Epidermal melanocyte (primary cell): ENCODE data around the gene C1QC.

Experiments used
- DNase-seq: peaks from one replicate; pipeline ENCODE4 v3.0.0; 2011; ENCODE audit warnings: low spot score; ENCODE audit not compliant: insufficient read length

The C1QC gene

DNA sequence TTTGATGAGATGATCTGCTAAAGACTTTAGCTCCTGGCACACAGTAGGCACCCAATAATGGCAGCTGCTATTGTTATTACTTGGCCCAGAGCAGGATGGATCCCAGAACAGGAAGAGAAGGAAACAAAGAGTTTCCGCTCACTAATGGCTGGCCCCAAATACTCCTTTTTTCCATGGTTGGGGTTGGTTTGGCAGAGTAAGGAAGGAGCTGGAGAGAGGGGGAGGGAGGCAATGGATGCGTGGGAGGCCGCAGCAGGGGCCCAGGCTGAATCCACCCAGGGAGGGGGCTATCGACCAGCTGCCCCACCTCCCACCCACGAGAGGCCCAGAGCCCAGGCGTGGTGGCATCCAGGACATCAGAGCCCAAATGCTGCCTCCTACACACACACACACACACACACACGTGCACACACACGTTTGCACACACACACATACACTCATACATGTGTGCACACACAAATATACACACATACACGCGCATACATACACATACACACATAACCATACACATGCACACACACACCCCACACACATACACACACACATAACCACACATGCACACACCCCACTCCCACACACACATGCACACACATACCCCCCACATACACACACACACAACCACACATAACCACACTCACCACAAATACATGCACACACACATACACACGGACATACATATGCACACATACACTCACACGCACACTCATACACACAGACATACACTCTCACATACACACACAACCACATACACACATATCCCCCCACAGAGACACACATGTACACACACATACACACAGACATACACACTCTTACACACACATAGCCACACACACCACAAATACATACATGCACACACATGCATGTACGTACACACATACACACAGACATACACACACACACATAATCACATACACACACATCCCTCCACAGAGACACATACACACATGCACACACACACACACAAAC is 34.8 kb downstream of the C1QC start:
- DNase-seq = no peak

DNA sequence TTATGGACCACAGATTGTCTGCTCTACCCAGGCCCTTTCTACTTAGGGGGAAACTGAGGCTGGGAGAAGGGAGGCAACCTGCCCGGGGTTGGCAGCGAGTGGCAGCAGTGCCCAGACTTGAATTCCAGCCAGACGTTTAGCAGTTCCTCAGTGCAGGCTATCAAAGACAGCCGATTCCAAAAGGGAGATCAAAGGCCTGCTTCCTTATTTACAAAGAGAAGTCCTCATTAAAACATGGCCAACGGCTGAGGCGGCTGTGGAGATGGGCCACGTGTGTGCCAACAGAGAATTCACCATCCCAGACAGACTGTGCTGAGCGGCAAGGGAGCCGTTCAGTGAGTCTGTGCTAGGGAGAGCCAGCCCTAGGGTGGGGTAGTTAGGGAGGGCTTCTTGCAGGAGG is 37.3 kb downstream of the C1QC start:
- no peak for DNase-seq

DNA sequence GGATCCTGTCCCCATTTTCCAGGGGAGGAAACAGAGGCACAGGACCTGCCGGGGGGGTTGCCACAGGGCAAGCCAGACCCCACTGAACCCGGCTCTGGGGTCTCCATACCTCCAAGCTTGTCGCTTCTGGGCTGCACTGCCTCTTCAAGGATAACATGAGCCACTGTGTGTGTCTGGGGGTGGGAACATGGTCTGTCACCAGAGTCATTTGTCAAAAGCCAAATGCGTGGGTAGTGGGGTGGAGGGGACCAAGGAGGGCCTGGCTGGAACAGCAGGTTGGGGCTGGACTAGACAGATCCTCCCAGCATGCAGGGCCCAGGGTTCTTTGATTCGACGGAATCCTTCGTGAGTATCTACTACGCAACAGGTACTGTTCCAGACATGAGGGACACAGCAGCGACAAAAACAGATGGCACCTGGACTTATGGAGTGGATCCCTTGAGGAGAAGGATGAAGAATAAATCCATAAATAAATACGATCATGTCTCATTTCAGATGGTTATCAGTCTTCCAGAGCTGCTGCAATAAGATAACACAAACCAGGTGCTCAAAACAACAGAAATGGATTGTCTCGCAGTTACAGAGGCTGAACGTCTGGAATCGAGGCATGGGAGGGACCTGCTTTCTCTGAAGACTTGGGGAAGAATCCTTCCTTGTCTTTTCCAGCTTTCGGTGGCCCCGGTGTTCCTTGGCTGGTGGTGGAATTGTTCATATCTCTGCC is 38.3 kb downstream of the C1QC start:
- DNase-seq = no peak

DNA sequence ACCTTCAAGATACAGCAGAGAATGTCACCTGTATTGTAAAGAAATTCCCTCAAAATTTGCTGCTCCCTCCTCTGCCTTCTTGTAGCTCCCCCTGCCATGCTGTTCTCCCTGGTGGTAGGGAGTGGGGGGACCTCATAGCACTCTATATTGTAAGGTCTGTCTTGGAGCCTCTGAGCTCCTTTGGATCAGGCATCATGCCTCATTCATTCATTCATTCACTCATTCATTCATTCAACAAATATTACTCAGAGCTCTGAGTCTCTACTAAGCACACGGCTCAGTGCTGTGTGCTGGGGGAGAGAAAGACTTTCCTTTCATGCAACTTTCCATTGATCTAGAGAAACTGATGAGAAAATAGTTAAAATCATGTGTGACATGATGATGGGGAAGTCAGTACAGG is 40.1 kb downstream of the C1QC start:
- no peak for DNase-seq

DNA sequence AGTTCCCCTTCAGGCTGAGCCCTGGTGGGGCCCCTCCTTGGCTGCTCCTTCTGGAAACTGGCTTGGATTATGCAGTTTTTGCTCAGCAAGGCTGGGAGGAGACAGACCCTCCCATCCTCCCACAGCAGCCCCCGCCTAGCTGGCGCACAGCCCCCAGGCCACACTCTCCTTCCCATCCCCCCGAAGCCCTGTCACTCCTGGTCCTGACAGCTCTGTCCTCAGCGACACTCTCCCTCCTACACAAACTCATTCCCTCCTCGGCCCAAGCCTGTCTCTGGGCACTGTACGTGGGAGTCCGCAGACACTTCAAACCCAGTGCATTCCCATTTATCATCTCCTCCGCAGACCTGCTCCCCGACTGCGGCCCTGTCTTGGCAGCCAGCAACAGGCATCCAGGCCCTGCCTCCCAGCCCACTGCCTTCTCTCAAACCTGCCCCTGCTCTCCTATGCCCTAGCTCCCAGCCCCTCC is 42.2 kb downstream of the C1QC start:
- no peak for DNase-seq

DNA sequence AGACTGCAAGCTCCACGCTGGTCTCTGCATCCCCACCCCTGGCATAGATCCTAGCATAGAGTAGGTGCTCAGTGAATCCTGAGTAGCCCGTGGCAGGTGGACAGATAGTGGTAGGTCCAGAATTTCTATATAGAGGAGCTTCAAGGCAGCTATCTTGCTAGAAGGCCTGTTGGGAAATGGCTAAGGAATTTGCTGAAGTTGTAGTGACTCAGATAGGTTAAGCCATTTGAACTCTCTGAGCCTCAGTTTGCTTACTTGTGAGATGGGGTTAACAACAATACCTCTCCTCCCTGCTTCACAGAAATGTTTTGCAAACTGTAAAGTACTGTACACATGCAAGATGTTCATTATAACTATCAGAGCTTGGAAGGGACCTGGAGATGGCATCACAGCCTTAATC is 43.8 kb downstream of the C1QC start:
- no peak for DNase-seq

DNA sequence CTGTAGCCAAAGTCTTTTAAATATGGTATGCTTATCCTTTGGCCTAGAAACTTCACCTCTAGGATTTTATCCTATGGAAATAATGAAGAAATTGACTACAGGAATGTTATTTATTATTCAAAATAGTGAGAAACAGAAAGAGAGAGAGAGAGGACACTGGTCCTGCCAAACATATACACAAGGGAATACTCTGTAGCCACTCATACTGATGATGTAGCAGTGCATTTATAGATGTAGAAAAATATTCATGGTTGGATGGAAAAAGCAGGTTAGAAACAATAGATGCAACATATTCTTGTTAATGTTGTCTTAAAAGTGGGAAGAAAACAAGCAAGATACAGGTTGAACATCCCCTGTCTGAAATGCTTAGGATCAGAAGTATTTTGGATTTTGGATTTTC is 45.0 kb downstream of the C1QC start:
- DNase-seq = no peak

DNA sequence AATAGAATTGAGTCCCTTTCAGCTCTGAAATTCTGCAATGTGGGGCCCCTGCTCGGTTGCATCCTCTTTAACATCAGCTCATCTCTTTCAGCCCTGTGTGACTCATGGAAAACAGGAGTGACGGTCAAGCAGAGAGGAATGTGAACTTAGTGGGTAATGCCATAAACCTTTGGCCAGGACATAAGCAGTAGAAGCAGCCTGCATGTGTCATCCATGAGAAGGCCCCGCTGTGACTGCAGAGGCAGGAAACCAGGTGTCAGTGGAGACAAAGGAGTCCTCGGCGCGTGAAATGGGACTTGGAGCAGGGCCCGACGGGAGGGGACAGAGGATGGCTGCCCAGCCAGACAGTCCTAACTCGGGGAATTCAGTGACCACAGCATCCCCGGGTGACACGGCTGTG is 46.1 kb downstream of the C1QC start:
- DNase-seq = peak; percentile 42

DNA sequence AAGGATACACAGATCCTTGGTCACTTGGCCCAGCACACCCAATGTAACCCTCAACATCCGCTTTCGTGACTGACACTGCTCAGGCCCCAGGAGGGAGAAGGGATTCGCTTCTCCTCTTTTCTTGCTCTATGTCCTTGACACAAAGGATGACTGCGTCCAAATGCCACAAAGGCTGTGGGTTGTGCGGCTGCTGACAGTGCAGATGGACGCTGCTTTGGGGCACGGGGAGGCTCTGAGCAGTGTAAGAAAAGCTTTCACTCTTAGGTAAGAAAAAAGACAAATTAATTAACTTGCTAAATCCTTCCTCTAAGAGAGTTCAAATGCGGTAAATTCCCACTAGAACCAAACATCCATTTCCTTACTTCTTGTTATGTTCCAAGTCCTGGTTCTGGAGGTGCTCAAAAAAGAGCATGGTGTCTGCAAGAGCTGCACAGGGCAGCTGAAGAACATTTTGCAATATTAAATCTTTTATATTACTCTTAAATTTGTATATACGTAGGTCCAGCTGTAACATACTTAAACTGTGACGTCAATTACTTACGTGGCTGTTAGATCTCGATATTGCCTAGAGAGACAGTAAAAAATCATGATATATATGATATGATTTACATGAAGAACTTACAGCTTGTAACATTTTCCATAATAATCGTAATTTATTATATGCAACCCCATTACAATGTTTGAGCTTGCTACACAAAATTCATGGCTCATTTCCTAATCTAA is 47.8 kb downstream of the C1QC start:
- DNase-seq = no peak

DNA sequence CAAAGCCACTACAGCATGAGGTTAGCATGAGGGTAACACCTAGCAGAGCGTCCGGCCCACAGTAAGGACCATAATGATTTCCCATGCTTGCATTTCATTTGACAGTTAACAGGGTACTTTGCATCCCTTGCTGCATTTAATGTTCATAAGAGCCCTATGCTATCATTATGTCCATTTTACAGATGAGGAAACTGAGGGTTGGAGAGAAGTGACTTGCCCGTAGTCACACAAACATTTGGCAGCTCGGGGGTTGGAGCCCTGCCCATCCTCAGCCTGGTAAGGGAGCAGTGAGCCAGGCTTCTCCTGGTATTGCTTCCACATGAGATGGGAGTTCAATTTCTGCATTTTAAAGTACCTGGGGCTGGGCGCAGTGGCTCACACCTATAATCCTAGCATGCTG is 50.7 kb downstream of the C1QC start:
- DNase-seq = no peak

DNA sequence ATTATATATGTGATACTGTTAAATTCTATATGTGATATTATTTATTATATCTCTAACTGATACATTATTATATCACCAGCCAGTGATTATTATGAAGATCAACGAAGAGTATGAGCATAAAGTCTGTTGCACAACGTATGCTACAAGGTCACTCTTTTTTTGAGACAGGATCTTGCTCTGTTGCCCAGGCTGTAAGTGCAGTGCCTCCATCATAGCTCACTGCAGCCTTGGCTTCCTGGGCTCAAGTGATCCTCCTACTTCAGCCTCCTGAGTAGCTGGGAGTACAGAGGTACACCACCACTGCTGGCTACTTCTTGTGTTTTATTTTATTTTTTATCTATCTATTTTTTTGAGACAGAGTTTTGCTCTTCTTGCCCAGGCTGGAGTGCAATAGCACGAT is 53.2 kb downstream of the C1QC start:
- no peak for DNase-seq
